Upper lobe of right lung (tissue), 1 donor: ENCODE data around the gene CORO1C. TPM values are rescaled to one million over a fixed set of nuclear protein-coding genes. Genes with fewer than 3 reads are reported as not detected.

Experiments
- ATAC-seq: fragments of 200-7000 bp; cut with Tn5 transposase; one replicate; pipeline ENCODE4 v1.9.1; 2020; ENCODE audit warnings: mild to moderate bottlenecking, moderate library complexity
- DNase-seq: peaks from one replicate; pipeline ENCODE4 v3.0.0-alpha.2; 2020
- H3K27ac ChIP-seq: fragments of 200-600 bp; one replicate; pipeline ENCODE4 v1.8.0; 2022
- H3K27me3 ChIP-seq: fragments of 200-600 bp; one replicate; pipeline ENCODE4 v1.8.0; 2022; ENCODE audit warnings: mild to moderate bottlenecking
- H3K36me3 ChIP-seq: fragments of 200-600 bp; one replicate; pipeline ENCODE4 v1.8.0; 2022
- H3K4me1 ChIP-seq: fragments of 200-600 bp; one replicate; pipeline ENCODE4 v1.8.0; 2022
- H3K4me3 ChIP-seq: fragments of 200-600 bp; one replicate; pipeline ENCODE4 v1.8.0; 2022; ENCODE audit warnings: mild to moderate bottlenecking
- H3K9me3 ChIP-seq: fragments of 200-600 bp; one replicate; pipeline ENCODE4 v1.8.0; 2022
- intact Hi-C: fragments of 100-400 bp; cut with DNase I; formaldehyde crosslinking; loops from one replicate; pipeline ENCODE4 v1.11.0; 2022
- total RNA-seq: library from RNA; stranded (reverse); fragmentation: NEBNext Ultra II Directional; extraction: Animal tissue kit (Norgen Biotek cat#: 25700); gene quantifications from one replicate; pipeline ENCODE4 v1.2.1, GENCODE V29; 2021
- TF ChIP-seq, protein P1 (sequence below): fragments of 200-600 bp; IDR thresholded peaks from one replicate; pipeline ENCODE4 v1.8.0; 2022; ENCODE audit warnings: antibody characterized with exemption
- donor health status: DM: no; HTN: yes; CAD: no; lungs with severe emphysema.

The CORO1C gene
- total RNA-seq, 1 donor from 2014 or later, result 257 TPM

GRCh38 chr12:108696111-108696995, 35.0 kb downstream of the CORO1C start:
- Histone ChIP-seq H3K9me3 (no peaks in the 10 kb centered on the region), H3K4me3 (no peak overlapping the region), H3K27me3 (no peaks in the 10 kb centered on the region), H3K4me1 (peaks cover 49% of the 10 kb centered on the region), H3K36me3 (peaks cover 30% of the 10 kb centered on the region), H3K27ac (peak overlapping the region; percentile 45)
- intact Hi-C loops, result no loop called here
- DNase-seq (no peak), ATAC-seq (peak; percentile 26)
- TF ChIP-seq, protein P1, sequence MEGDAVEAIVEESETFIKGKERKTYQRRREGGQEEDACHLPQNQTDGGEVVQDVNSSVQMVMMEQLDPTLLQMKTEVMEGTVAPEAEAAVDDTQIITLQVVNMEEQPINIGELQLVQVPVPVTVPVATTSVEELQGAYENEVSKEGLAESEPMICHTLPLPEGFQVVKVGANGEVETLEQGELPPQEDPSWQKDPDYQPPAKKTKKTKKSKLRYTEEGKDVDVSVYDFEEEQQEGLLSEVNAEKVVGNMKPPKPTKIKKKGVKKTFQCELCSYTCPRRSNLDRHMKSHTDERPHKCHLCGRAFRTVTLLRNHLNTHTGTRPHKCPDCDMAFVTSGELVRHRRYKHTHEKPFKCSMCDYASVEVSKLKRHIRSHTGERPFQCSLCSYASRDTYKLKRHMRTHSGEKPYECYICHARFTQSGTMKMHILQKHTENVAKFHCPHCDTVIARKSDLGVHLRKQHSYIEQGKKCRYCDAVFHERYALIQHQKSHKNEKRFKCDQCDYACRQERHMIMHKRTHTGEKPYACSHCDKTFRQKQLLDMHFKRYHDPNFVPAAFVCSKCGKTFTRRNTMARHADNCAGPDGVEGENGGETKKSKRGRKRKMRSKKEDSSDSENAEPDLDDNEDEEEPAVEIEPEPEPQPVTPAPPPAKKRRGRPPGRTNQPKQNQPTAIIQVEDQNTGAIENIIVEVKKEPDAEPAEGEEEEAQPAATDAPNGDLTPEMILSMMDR, result no peak

GRCh38 chr12:108694812-108695278, 36.5 kb downstream of the CORO1C start:
- no peaks in the 10 kb centered on the region for H3K27me3 ChIP-seq
- no peak overlapping the region for H3K4me3 ChIP-seq
- peaks cover 23% of the 10 kb centered on the region for H3K36me3 ChIP-seq
- ATAC-seq (no peak), DNase-seq (no peak)
- TF ChIP-seq, protein P1, result no peak
- intact Hi-C loops, result no loop called here
- H3K27ac ChIP-seq, result no peak overlapping the region
- peaks cover 51% of the 10 kb centered on the region for H3K4me1 ChIP-seq
- H3K9me3 ChIP-seq, result no peaks in the 10 kb centered on the region

DNA sequence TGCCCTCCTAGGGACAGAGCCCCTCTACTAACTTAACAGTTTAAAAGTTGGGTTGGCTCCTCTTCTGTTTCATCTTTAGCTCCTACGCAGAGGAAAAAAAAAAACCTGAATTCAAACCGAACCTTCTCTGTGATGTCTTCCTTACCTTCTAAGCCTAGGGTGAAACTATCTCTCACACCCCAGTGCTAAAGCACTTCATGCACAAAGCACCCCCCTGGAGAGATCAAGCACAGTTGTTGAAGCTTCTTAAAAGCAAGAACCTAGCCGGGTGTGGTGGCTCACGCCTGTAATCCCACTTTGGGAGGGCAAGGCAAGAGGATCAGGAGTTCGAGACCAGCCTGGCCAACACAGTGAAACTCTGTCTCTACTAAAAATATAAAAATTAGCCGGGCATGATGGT, 37.6 kb downstream of the CORO1C start:
- DNase-seq (no peak), ATAC-seq (no peak)
- peaks cover 12% of the 10 kb centered on the region for H3K36me3 ChIP-seq
- no peaks in the 10 kb centered on the region for H3K27me3 ChIP-seq
- TF ChIP-seq, protein P1, result no peak
- H3K4me3 ChIP-seq, result no peak overlapping the region
- H3K9me3 ChIP-seq, result no peaks in the 10 kb centered on the region
- no peak overlapping the region for H3K27ac ChIP-seq
- peaks cover 60% of the 10 kb centered on the region for H3K4me1 ChIP-seq
- intact Hi-C loops, result no loop called here

DNA sequence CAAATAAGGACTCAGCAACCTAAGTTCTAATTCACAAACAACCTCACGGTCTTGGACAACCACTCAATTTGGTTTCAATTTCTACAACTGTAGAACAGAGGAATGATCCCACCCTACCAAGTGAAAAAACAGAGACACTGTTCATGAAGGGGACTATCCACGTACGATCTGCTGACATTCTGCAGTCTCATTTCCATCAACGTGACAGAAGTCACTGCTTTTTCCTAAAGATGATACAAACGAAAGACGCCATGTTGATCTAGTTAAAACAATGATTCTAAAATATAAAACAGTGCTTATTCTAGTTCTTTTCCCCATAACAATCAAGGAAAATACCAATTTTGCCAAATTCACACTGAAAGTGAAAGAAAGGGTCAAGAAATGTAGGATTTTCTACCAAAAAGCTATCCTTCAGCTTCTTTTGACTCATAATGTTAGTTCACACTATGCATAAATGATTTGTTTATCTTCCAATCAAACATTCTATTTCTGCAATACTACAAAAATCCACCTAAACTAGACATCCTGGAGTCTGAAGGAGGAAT, 38.1 kb downstream of the CORO1C start:
- peaks cover 9% of the 10 kb centered on the region for H3K36me3 ChIP-seq
- intact Hi-C loops, result no loop called here
- H3K9me3 ChIP-seq, result no peaks in the 10 kb centered on the region
- TF ChIP-seq, protein P1, result no peak
- H3K4me1 ChIP-seq, result peaks cover 62% of the 10 kb centered on the region
- peak overlapping the region; percentile 21 for H3K27ac ChIP-seq
- ATAC-seq (no peak), DNase-seq (no peak)
- no peak overlapping the region for H3K4me3 ChIP-seq
- no peaks in the 10 kb centered on the region for H3K27me3 ChIP-seq

DNA sequence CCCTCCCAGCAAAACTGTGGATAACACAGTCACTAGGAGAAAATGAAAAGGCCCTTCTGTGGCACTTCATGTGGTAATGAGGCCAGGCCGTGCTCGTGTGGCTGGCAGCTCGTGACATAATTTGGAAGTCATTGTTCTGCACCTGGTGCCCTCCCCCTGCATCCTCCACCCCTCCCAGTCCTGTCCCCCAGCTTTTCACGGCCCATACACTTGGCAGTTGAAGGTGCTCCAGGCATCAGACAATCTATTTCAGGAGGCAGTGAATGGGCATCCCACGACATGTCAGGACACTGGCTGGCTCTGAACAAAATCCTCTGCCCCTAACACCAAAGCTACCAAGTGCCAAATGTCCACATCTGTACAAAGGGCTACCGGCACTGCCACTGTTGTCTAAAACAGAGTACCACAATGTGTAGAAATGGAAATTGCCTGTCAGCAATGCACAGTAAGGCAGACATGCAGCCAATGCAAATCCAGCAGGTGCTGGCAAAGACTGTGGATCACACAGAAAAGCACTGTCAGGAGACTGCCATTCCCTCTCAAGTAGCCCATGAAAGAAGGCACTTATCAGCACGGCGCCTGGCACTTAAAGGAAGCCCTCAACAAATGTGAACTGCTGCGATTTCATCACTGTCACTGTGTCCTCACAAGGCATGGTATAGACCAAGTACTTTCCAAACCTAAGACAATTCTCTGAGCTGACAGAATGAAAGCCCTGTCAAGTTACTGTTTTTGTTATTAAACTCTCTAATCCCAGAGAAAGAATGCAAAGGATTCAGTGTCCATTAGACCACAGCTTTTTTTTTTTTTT, 39.1 kb downstream of the CORO1C start:
- ATAC-seq (peak; percentile 50), DNase-seq (no peak)
- H3K4me3 ChIP-seq, result peak overlapping the region; percentile 21

More for the DNA sequence above, 39.1 kb downstream of the CORO1C start:
- TF ChIP-seq, protein P1, result no peak
- H3K4me1 ChIP-seq, result peaks cover 66% of the 10 kb centered on the region
- intact Hi-C loops, result no loop called here
- H3K27me3 ChIP-seq, result no peaks in the 10 kb centered on the region
- H3K36me3 ChIP-seq, result no peaks in the 10 kb centered on the region
- no peaks in the 10 kb centered on the region for H3K9me3 ChIP-seq
- peak overlapping the region; percentile 86 for H3K27ac ChIP-seq
